IPS DF 4.7 (cell line): Measurements from ENCODE around the gene CHST14.
"Not testable (repeated sequence)": the region's sequence is repeated elsewhere in the genome, so short reads cannot be mapped to it uniquely, and the experiment has no call there.

ENCODE experiments used
- DNase-seq: peaks from one replicate; pipeline ENCODE4 v3.0.0-alpha.2; 2013; ENCODE audit warnings: low spot score; ENCODE audit errors: extremely low read depth

The CHST14 gene

DNA sequence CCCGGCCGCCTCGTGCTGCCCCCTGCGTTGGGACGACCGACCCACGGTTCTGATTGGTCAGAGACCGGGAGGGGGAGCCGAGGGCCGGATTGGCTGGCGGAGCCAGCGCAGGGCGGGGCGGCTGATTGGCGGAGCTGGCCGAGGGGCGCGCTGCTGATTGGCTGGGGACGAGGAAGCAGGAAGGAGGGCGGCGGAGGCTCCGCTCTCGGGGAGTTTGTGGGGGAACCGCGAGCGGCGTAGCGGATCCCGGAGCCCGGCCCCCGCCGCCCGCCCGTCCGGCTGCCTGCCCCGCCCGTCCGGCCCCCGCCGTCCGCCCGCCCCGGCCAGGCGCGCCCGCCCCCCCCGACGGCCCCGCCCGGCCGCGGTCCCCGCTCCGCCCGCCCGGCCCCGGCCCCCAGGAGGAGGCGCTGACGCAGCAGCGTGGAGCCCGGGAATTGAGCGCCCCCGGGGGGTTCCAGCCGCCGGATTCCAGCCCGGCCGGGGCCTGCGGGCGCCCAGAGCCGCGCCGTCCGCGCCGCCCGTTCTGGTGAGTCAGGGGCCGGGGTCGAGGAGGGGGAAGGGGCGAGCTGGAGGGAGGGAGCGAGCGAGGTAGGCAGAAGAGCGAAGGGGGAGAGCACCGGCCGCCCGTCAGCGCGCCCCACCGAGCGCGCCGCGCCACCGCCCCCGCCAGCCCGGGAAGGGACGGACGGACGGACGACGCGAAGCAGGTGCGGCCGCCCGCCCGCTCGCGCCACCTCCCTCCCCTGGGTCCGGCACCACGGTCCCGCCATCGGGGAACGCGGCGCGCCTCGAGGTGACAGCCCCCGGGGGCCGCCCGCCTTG, 29.8 kb upstream of the CHST14 start, which contains the start of gene BAHD1:
Gene BAHD1 (plus strand): TSS at position 211 of the 822 bp plus-strand sequence. CDS start 17,512 bp downstream, outside the sequence.
- DNase-seq: peak; percentile 58

GRCh38 chr15:40441565-40442531, 28.9 kb upstream of the CHST14 start:
- no peak for DNase-seq

DNA sequence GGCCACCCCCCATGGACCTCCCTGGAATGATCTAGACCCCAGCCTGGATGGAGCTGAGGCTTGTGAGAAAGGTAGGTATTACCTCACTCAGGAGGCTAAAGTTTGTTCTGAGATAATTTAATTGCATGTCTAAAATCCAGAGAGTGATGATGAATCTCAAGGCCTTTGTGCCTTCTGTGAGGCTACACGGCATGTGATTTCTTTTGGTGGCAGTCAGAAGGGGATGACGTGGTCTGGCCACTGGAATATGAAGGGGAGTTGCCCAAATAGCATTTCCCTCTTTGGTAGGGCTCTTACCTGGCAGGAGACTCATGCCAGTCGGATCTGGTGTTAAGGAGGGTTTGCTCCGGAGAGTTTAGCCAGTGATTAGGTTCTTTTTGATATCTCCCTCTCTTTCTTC, 27.5 kb upstream of the CHST14 start:
- DNase-seq: no peak

DNA sequence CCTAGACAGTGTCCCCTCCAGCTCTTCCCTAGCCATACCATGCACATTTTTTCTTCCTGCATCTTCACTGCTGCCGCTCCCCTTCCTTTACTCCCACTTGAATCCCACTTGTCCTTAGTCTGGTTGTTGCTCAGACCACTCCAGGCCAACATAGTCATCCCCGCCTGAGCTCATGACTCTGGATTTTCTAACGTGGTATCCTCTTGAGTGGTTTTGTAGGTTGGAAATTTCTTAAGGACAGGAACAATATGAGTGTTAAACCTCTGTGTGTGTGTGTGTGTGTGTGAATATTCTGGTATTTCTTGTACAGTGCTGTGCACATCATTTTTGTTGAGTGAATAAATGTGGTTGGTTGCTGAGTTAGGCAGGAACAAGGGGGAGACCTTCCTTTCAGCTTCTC, 26.9 kb upstream of the CHST14 start:
- DNase-seq: no peak

DNA sequence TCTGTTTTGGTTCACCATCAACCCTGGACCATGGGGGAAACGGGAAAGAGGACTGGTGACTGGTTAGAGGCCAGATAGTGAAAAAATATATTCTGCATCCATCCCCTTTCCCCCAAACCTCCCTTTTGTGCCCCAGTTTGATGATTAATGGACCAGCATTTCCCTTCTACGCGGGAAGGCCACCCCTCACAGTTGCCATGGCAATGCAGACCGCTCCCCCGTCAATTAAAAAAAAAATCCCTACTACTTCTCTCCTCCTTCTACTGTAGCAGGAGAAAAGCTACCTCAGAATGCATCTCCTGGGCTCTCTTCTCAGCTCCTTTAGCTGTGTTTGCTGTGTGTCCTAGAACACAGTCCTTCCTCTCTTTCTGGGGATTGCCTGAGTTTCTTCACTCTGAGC, 26.0 kb upstream of the CHST14 start:
- no peak for DNase-seq

GRCh38 chr15:40445421-40445922, 25.3 kb upstream of the CHST14 start:
- DNase-seq: no peak

GRCh38 chr15:40446144-40446543, 24.6 kb upstream of the CHST14 start:
- DNase-seq: no peak

- DNase-seq: no peak
These were observed 22.4 kb upstream of the CHST14 start for GRCh38 chr15:40448354-40448753.

GRCh38 chr15:40449275-40449674, 21.5 kb upstream of the CHST14 start:
- DNase-seq: no peak

GRCh38 chr15:40450047-40450446, 20.7 kb upstream of the CHST14 start:
- DNase-seq: no peak

- no peak for DNase-seq
These were observed 19.1 kb upstream of the CHST14 start for GRCh38 chr15:40451527-40452158.

DNA sequence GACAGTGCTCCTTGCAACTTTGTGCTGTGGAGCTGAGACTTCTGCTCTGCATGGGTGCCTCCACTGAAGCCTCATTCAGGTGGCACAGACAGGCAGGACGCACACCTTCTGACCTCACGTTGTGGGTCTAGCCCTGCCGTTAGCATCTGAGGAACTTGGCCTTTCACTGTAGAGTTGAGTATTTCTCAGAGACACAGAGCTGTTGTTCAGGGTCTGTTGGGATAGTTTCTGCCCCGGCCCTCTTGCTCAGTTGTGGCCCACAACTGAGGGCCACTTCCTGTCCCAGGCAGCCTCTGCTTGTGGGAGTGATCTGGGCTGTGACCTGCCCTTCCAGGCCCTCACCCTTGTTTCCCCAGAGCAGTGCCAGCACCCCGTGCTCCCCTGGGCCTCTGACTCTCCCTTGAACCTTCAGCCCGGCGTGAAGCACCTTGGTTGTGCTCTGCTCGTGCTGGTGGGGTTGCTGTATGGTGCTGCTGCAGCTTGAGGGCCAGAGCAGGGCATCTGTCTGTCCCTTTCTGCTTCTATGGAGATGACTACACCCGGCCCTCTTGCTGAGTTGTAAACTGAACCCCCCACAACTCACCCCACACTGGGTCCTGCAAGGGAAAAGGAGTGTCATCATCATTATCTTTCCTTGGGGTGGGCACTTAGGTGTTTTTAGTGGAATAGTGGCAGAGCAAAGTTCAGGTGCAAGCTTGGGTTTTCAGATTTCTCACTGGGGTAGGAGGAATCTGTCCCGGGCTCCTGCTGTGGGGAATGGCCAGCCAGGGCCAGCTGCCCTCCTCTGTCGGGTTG, 18.3 kb upstream of the CHST14 start:
- DNase-seq: no peak

GRCh38 chr15:40453941-40454340, 16.8 kb upstream of the CHST14 start:
- not testable (repeated sequence) for DNase-seq

DNA sequence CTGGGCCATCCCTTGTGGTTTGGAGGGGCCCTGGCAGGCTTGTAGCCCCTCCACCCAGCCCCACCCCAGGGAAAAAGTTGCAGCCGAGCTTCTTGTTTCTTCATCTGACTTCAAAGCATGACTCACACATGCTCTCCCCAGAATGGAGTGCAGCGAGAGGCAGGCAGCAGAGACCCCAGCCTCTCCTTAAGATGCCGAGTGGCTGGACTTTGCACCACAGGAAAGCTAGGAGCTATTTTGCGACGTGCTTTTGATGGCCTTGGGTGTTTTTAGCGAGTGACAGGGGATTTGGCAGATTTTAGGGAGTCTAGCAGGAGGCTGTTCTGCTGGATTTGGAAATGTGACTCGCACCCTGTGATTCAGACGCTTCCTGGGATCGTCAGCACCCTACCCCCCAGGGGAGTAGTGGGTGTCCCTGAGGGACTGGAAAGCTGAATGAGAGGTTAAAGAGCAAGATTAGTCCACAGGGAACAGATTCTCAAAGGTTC, 15.8 kb upstream of the CHST14 start:
- DNase-seq: no peak

- DNase-seq: no peak
These were observed 14.5 kb upstream of the CHST14 start for GRCh38 chr15:40456299-40456712.

- no peak for DNase-seq
These were observed 14.0 kb upstream of the CHST14 start for GRCh38 chr15:40456738-40457137.

DNA sequence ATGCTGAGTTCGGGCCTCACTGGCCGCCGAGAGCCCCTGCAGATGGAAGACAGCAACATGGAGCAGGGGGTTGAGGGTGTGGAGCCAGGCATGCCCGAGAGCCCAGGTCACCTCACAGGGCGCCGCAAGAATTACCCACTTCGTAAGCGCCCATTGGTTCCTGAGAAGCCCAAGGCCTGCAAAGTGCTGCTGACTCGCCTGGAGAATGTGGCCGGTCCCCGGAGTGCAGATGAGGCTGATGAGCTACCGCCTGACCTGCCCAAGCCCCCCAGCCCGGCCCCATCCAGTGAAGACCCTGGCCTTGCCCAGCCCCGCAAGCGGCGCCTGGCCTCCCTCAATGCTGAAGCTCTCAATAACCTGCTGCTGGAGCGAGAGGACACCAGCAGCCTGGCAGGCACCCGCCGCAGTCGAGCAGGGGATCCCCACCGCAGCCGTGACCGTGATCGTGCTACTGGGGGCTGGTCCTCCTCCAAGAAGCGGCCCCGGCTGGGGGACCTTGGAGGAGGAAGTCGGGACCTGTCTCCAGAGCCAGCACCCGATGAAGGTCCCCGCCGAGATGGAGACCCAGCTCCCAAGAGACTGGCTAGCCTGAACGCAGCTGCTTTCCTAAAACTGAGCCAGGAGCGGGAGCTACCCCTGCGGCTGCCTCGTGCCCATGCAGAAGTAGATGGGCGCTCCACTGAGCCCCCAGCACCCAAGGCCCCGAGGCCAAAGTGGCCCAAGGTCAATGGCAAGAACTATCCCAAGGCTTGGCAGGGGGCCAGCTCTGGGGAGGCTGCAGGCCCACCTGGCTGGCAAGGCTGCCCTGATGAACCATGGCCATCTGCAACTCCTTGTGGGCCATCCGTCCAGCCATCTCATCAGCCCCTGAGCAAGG, 12.1 kb upstream of the CHST14 start:
- DNase-seq: no peak

DNA sequence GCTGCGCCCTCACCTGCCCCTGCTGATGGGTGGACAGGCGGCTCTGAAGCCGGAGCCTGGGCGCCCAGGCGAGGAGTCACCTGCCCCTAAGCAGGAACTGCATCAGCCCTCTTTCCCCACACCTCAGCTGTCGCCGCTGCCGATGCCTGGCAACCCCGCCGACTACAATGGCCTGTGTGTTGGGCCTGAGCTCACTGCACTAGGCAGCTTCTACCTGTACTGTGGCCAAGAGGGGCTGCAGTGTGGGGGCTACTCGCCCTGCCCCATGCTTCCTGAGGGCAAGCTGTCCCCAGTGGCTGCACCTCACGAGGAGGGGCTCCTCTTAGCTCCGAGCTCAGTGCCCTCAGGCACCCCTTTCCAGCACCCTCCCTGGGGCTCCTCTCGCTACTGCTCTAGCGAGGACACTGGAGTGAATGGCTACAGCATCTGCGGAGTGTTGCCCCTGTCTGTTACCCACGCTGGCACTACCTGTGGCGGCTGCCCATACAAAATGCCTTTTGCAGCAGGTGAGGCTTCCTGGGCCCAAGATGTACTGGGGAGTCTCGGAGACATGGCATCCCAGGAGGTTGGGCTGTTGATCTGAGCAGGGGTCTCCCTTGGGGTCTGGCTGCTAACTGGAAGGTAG, 11.3 kb upstream of the CHST14 start:
- no peak for DNase-seq

GRCh38 chr15:40460404-40460803, 10.4 kb upstream of the CHST14 start:
- no peak for DNase-seq
